ENCODE data around the gene MIER2.

MIER2 gene

GRCh38 chr19:324716-325115 is 19.9 kb downstream of the MIER2 start:
- DNase-seq (ENCODE audit: low spot score) = no peak
- H3K27me3 Mint-ChIP-seq (ENCODE audit: low read depth) = no peaks in the 10 kb centered on the region
- H3K9me3 Mint-ChIP-seq = peaks cover 18% of the 10 kb centered on the region
- H3K27ac Mint-ChIP-seq = no peak overlapping the region
- no peak overlapping the region for H3K4me3 Mint-ChIP-seq
- H3K4me1 Mint-ChIP-seq (ENCODE audit: low read depth) = no peaks in the 10 kb centered on the region
- peaks cover 48% of the 10 kb centered on the region for H3K36me3 Mint-ChIP-seq (ENCODE audit: low read depth)

- Mint-ChIP-seq H3K27me3 (ENCODE audit: low read depth) (no peaks in the 10 kb centered on the region), H3K4me1 (ENCODE audit: low read depth) (no peaks in the 10 kb centered on the region), H3K27ac (no peak overlapping the region), H3K9me3 (peaks cover under 1% of the 10 kb centered on the region), H3K4me3 (no peak overlapping the region), H3K36me3 (ENCODE audit: low read depth) (peaks cover 39% of the 10 kb centered on the region)
- no peak for DNase-seq (ENCODE audit: low spot score)
Observed at GRCh38 chr19:322616-323015, 22.0 kb downstream of the MIER2 start.

DNA sequence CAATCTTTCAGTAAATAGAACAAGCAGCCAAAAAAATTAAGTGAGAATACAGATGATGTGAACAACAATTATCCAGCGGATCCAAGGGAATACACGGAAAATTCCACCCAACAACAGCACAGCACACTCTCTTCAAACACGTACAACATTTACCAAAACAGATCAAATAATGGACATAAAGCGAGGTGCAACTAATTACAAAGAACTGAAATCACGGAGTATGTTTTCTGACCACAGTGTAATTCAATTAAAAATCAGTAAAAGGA is 26.2 kb downstream of the MIER2 start:
- no peak for DNase-seq (ENCODE audit: low spot score)
- Mint-ChIP-seq H3K36me3 (ENCODE audit: low read depth) (peaks cover 29% of the 10 kb centered on the region), H3K4me3 (no peak overlapping the region), H3K4me1 (ENCODE audit: low read depth) (no peaks in the 10 kb centered on the region), H3K27ac (no peak overlapping the region), H3K9me3 (no peaks in the 10 kb centered on the region), H3K27me3 (ENCODE audit: low read depth) (no peaks in the 10 kb centered on the region)

GRCh38 chr19:317710-318508 is 26.7 kb downstream of the MIER2 start:
- DNase-seq (ENCODE audit: low spot score) = no peak
- H3K27me3 Mint-ChIP-seq (ENCODE audit: low read depth) = no peaks in the 10 kb centered on the region
- H3K9me3 Mint-ChIP-seq = no peaks in the 10 kb centered on the region
- H3K4me3 Mint-ChIP-seq = no peak overlapping the region
- no peaks in the 10 kb centered on the region for H3K4me1 Mint-ChIP-seq (ENCODE audit: low read depth)
- H3K36me3 Mint-ChIP-seq (ENCODE audit: low read depth) = peaks cover 29% of the 10 kb centered on the region
- H3K27ac Mint-ChIP-seq = no peak overlapping the region

GRCh38 chr19:315811-316210 is 28.8 kb downstream of the MIER2 start:
- Mint-ChIP-seq H3K27ac (no peak overlapping the region), H3K27me3 (ENCODE audit: low read depth) (no peaks in the 10 kb centered on the region), H3K9me3 (no peaks in the 10 kb centered on the region), H3K4me3 (no peak overlapping the region), H3K4me1 (ENCODE audit: low read depth) (no peaks in the 10 kb centered on the region), H3K36me3 (ENCODE audit: low read depth) (peaks cover 30% of the 10 kb centered on the region)
- no peak for DNase-seq (ENCODE audit: low spot score)

DNA sequence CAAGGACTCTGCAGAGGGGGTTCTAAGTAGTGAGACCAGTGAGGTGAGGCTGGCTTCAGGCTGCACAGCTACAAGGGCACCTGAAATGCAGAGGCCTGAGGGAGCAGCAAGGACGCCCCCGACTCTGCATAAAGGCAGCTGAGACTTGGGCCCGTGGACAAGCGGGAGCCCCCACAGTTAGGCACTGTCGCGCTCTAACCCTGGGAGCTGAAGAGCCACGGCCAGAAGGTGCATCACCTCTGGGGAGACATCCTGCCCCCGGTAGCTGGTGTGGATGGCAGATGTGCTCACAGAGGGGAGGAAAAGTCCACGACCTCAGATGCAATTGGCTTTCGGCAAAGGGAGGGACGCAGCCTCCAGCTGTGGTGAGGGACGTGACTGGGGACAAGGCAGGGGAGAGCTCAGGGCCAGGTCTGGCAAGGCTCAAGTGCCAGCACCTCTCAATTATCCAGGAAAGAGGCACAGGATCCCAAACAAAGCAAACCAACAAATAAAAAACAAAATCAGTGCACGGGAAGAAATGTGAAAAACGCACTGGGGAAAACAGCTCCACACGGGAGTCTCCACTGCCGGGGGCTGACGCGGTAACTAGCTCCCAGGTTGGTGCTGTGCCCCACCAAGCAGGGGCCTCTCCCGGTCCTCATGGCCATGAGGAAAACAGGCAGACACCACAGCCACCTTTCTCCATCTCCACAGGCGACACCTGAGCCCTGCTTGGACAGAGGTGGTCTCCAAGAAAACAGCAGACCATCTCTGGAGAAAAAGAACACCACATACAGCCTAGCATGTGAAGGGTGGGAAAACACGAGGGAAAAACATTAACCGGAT is 30.4 kb downstream of the MIER2 start:
- Mint-ChIP-seq H3K9me3 (no peaks in the 10 kb centered on the region), H3K36me3 (ENCODE audit: low read depth) (peaks cover 22% of the 10 kb centered on the region), H3K27me3 (ENCODE audit: low read depth) (no peaks in the 10 kb centered on the region), H3K4me3 (no peak overlapping the region), H3K4me1 (ENCODE audit: low read depth) (no peaks in the 10 kb centered on the region), H3K27ac (no peak overlapping the region)
- DNase-seq (ENCODE audit: low spot score) = no peak

DNA sequence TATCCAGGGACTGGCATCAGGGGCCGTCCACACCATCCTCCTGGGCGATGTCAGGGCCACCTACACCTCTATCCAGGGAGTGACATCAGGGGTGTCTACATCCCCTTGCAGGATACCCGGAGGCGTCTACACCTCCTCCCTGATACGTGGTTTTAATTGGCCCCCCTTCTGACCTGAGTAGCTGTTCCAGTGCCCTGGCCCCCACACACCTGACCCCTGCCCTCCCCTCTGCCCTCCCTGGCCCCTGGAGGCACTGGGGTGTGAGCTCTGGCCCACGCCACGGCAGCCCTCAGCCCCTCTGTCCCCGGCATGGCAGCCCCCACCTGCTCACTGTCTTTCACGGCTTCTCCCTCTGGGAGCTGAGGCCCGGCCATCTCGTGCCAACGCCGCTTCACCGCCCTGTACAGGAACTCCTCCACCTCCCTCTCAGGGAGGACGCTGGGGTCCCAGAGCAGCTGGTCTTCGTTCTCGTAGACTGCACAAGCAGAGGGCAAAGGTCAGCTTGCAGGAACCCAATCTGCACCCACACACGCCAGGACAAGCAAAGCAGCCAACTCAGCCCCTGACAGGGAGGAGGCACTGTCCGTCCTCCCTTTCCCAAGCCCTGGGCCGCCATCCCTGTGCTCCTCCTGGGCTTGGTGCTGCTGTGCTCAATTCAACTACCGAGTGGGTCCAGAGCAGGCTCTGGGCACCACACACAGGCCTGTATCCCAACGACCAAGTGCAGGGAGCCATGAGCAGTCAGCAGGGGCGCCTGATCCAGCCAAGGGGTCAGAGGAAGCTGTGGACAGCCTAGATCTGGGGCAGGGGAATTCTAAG is 31.2 kb downstream of the MIER2 start:
- peaks cover 21% of the 10 kb centered on the region for H3K36me3 Mint-ChIP-seq (ENCODE audit: low read depth)
- no peak for DNase-seq (ENCODE audit: low spot score)
- no peaks in the 10 kb centered on the region for H3K4me1 Mint-ChIP-seq (ENCODE audit: low read depth)

DNA sequence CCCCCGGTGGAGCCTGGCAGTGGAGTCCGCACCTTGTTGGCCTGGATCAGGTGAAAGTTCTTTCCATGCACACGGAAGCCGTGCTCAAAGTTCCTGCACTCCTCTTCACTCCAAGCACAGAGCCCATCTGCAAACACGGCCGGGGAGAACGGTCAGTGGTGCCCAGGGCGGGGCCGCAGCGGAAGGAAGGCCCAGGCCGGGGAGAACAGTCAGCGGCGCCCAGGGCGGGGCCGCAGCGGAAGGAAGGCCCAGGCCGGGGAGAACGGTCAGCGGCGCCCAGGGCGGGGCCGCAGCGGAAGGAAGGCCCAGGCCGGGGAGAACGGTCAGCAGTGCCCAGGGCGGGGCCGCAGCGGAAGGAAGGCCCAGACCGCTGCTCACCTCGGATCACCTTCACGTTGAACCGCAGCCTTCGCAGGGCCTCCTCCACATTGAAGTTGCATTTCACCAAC is 32.8 kb downstream of the MIER2 start:
- DNase-seq (ENCODE audit: low spot score) = no peak
- Mint-ChIP-seq H3K27me3 (ENCODE audit: low read depth) (no peaks in the 10 kb centered on the region), H3K4me3 (no peak overlapping the region), H3K4me1 (ENCODE audit: low read depth) (no peaks in the 10 kb centered on the region), H3K36me3 (ENCODE audit: low read depth) (peaks cover 11% of the 10 kb centered on the region), H3K9me3 (no peaks in the 10 kb centered on the region), H3K27ac (no peak overlapping the region)

More for the DNA sequence above, 31.2 kb downstream of the MIER2 start:
- no peaks in the 10 kb centered on the region for H3K9me3 Mint-ChIP-seq
- no peak overlapping the region for H3K4me3 Mint-ChIP-seq
- H3K27me3 Mint-ChIP-seq (ENCODE audit: low read depth) = no peaks in the 10 kb centered on the region
- H3K27ac Mint-ChIP-seq = no peak overlapping the region

DNA sequence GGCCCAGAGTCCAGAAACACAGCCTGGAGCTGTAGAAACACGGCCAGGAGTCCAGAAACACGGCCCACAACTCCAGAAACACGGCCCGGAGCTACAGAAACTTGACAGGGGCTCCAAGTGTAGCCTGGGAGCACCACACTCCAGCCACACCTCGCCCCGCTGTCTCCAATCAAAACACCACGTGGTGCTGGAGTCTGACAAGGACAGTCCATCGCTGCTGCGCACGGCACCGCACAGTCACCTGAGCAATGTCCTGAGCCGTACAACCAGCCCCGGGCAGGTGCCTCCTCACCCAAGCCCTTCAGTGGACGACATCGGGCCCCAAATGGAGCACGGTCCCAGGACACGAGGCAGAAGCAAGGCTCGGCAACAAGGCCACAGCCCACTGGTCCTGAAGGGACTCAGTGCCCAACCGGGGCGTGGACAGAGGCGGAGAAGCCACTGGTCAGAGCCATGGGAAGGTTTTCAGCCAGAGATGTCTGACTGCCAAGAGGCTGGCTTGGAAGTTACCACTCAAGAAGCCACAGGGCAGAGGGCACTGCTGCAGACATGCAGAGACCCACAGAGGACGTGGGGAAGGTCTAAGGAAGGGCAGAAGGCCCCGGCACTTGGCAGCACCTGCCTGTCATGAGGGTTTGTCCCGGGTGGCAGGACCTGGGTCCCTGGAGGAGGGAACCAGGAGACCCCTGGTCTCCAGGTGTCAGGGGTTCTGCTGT is 33.7 kb downstream of the MIER2 start:
- no peak overlapping the region for H3K27ac Mint-ChIP-seq
- no peak overlapping the region for H3K4me3 Mint-ChIP-seq
- no peaks in the 10 kb centered on the region for H3K27me3 Mint-ChIP-seq (ENCODE audit: low read depth)
- peaks cover 10% of the 10 kb centered on the region for H3K36me3 Mint-ChIP-seq (ENCODE audit: low read depth)
- no peak for DNase-seq (ENCODE audit: low spot score)
- H3K9me3 Mint-ChIP-seq = no peaks in the 10 kb centered on the region
- no peaks in the 10 kb centered on the region for H3K4me1 Mint-ChIP-seq (ENCODE audit: low read depth)

- Mint-ChIP-seq H3K4me3 (no peak overlapping the region), H3K27ac (no peak overlapping the region), H3K27me3 (ENCODE audit: low read depth) (no peaks in the 10 kb centered on the region), H3K4me1 (ENCODE audit: low read depth) (no peaks in the 10 kb centered on the region), H3K9me3 (no peaks in the 10 kb centered on the region), H3K36me3 (ENCODE audit: low read depth) (peaks cover 11% of the 10 kb centered on the region)
- DNase-seq (ENCODE audit: low spot score) = no peak
Observed at GRCh38 chr19:310141-310651, 34.4 kb downstream of the MIER2 start.

DNA sequence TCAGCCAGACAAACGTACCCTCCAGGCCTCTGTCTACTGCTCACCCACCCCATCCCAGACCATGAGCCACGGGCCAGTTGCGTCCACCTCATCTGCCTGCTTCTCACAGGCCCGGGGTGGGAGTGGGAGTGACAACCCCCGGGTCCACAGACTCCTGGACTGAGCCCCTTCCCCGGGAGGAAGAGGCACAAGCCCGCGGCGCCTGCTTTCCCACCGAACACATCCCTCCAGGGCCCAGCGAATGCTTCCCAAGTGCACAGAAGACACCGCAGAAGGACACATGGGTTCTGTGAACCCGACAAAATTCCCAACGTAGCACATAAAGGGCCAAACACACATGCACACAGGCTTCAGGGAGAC is 35.4 kb downstream of the MIER2 start:
- no peak for DNase-seq (ENCODE audit: low spot score)
- no peak overlapping the region for H3K4me3 Mint-ChIP-seq
- no peaks in the 10 kb centered on the region for H3K9me3 Mint-ChIP-seq
- no peak overlapping the region for H3K27ac Mint-ChIP-seq
- no peaks in the 10 kb centered on the region for H3K4me1 Mint-ChIP-seq (ENCODE audit: low read depth)
- H3K36me3 Mint-ChIP-seq (ENCODE audit: low read depth) = peaks cover 15% of the 10 kb centered on the region
- no peaks in the 10 kb centered on the region for H3K27me3 Mint-ChIP-seq (ENCODE audit: low read depth)

- Mint-ChIP-seq H3K9me3 (no peaks in the 10 kb centered on the region), H3K27me3 (ENCODE audit: low read depth) (no peaks in the 10 kb centered on the region), H3K27ac (no peak overlapping the region), H3K4me3 (no peak overlapping the region), H3K36me3 (ENCODE audit: low read depth) (peaks cover 15% of the 10 kb centered on the region), H3K4me1 (ENCODE audit: low read depth) (no peaks in the 10 kb centered on the region)
- DNase-seq (ENCODE audit: low spot score) = no peak
Observed at GRCh38 chr19:308471-309205, 36.0 kb downstream of the MIER2 start.

Measured in T-helper 2 cell treated with Interferon-gamma antibody and Interleukin-4, amounts not matched to agents 5 μg/mL and 100 μg/mL, for 36 hours (primary cell).